Epithelial cell of esophagus (primary cell): ENCODE data around the gene CLSTN1.
"Not testable (repeated sequence)": the region's sequence is repeated elsewhere in the genome, so short reads cannot be mapped to it uniquely, and the experiment has no call there.

Experiments used
- DNase-seq: peaks from one replicate; pipeline ENCODE4 v3.0.0; 2010; ENCODE audit warnings: low read depth
- H3K4me3 ChIP-seq: 2 replicates; pipeline ENCODE4 v1.5.1; 2011; ENCODE audit warnings: mild to moderate bottlenecking, low read length, control low read depth
- TF ChIP-seq, protein P1 (sequence below): IDR thresholded peaks from 2 replicates; pipeline ENCODE4 v1.5.1; 2011; ENCODE audit warnings: low read depth, mild to moderate bottlenecking, low read length, control low read depth, inconsistent platforms; ENCODE audit not compliant: insufficient read depth; ENCODE audit errors: missing control alignments

CLSTN1 gene

GRCh38 chr1:9755441-9755995 is 68.2 kb downstream of the CLSTN1 start:
- no peak overlapping the region for H3K4me3 ChIP-seq
- TF ChIP-seq, protein P1, sequence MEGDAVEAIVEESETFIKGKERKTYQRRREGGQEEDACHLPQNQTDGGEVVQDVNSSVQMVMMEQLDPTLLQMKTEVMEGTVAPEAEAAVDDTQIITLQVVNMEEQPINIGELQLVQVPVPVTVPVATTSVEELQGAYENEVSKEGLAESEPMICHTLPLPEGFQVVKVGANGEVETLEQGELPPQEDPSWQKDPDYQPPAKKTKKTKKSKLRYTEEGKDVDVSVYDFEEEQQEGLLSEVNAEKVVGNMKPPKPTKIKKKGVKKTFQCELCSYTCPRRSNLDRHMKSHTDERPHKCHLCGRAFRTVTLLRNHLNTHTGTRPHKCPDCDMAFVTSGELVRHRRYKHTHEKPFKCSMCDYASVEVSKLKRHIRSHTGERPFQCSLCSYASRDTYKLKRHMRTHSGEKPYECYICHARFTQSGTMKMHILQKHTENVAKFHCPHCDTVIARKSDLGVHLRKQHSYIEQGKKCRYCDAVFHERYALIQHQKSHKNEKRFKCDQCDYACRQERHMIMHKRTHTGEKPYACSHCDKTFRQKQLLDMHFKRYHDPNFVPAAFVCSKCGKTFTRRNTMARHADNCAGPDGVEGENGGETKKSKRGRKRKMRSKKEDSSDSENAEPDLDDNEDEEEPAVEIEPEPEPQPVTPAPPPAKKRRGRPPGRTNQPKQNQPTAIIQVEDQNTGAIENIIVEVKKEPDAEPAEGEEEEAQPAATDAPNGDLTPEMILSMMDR, result no peak
- peak; percentile 49 for DNase-seq

DNA sequence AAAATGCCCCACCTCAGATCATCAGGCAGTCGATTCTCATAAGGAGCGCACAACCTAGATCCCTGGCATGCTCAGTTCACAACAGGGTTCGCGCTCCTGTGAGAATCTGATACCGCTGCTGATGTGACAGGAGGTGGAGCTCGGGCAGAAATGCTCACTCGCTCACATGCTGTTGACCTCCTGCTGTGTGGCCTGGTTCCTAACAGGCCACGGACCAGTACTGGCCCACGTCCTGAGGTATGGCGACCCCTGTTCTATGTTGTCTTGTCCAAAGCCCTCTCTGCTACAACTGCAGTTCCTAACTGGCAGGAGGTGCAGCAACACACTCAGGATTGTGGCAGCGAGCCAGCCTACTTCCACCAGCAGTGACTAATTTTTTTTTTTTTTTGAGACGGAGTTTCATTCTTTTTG is 70.6 kb downstream of the CLSTN1 start:
- TF ChIP-seq, protein P1, result no peak
- H3K4me3 ChIP-seq, result no peak overlapping the region
- peak; percentile 87 for DNase-seq

DNA sequence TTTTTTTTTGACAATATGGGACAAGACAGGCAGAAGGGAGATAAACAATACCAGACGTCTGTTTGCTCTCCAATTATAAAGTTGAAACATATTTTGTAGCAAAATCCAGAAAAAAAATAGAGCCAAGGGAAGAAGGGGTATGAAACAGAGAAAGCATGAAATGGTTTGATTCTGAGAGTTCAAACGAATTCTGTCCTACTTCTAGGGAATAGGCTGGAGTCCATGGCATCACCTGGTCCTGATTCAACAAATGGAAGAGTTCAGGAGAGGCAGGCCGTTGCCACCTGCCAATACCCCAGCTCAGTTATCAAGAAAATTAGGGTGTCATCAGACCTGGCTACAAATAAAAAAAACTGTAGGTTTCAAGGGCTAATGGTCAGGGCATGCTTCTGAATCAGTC is 71.8 kb downstream of the CLSTN1 start:
- DNase-seq, result no peak

GRCh38 chr1:9749361-9749760 is 74.4 kb downstream of the CLSTN1 start:
- no peak overlapping the region for H3K4me3 ChIP-seq
- DNase-seq, result no peak
- TF ChIP-seq, protein P1, result no peak

More for the DNA sequence above, 71.8 kb downstream of the CLSTN1 start:
- TF ChIP-seq, protein P1, result no peak
- H3K4me3 ChIP-seq, result no peak overlapping the region

DNA sequence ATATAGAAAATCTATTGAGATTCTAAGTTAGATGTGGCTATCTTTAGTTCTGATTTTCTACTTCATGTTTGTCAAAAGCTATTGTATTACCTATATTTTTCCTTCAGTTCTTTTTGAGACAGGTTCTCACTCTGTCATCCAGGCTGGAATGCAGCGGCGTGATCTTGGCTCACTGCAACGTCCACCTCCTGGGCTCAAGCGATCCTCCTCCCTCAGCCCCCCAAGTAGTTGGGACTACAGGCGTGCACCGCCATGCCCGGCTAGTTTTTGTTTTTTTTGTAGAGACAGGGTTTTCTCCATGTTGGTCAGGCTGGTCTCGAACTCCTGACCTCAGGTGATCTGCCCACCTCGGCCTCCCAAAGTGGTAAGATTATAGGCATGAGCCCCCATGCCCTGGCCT is 75.4 kb downstream of the CLSTN1 start:
- DNase-seq, H3K4me3 ChIP-seq: not testable (repeated sequence)

- DNase-seq, result no peak
- no peak overlapping the region for H3K4me3 ChIP-seq
- TF ChIP-seq, protein P1, result no peak
Measured at GRCh38 chr1:9746651-9747050, 77.1 kb downstream of the CLSTN1 start.

DNA sequence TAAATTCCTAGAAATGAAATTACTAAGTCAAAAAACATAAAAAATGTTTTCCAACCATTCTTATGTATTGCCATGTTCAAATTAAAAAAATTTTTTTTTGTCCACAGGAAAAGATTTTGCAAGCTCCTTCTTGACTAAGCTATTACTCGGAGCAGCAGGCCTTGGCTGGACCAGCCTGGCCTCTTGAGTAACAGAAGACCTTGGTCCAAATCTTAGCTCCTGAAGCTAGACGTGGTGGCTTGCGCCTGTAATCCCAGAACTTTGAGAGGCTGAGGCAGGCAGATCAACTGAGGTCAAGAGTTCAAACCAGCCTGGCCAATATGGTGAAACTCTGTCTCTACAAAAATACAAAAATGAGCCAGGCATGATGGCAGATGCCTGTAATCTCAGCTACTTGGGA is 77.6 kb downstream of the CLSTN1 start:
- TF ChIP-seq, protein P1, result no peak
- DNase-seq, result peak; percentile 28
- no peak overlapping the region for H3K4me3 ChIP-seq
